Kidney epithelial cell (primary cell): ENCODE data around the gene SLC5A11. TPM values are rescaled to one million over a fixed set of nuclear protein-coding genes. Genes with fewer than 3 reads are reported as not detected.

Experiments used
- DNase-seq: peaks from one replicate; pipeline ENCODE4 v3.0.0-alpha.2; 2010; ENCODE audit warnings: low read depth
- H3K27me3 ChIP-seq: 2 replicates; pipeline ENCODE4 v1.6.0; 2011; ENCODE audit warnings: low read length; ENCODE audit not compliant: control insufficient read depth, insufficient read depth
- H3K36me3 ChIP-seq: 2 replicates; pipeline ENCODE4 v1.5.1; 2011; ENCODE audit warnings: low read length; ENCODE audit not compliant: control insufficient read depth, insufficient read depth
- H3K4me3 ChIP-seq: 2 replicates; pipeline ENCODE4 v1.5.1; 2011; ENCODE audit warnings: low read depth, mild to moderate bottlenecking, control low read depth, low read length
- total RNA-seq: library from RNA; depleted of rRNA; stranded (reverse); fragments of >200 nt; gene quantifications from 2 replicates; pipeline ENCODE4 v1.2.3, GENCODE V29; 2015
- TF ChIP-seq, protein P1 (sequence below): IDR thresholded peaks from 2 replicates; pipeline ENCODE4 v1.5.1; 2011; ENCODE audit warnings: mild to moderate bottlenecking, moderate library complexity, low read length, control low read depth, inconsistent platforms; ENCODE audit not compliant: insufficient read depth, poor library complexity, severe bottlenecking

The SLC5A11 gene
- total RNA-seq, 1 donor from 2014 or later: not detected

DNA sequence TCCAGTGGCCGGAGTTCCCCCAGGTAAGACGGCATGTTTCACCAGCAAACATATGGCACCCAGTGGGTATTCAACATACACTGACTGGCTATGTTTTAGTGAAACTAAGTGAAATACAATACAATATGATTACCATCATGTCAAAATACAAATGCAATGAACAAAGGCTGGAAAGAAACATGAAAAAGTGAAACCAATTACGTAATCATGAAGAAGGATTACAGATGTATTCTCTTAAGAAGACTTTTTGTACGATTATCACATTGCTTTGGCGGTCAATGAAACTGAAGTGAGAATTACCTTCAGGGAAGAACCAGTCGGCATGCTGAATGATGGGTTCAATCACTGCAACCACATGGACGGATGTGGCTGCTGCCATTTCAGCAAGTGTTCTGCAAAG is 97.7 kb downstream of the SLC5A11 start:
- Histone ChIP-seq H3K36me3 (no peaks in the 10 kb centered on the region), H3K4me3 (no peak overlapping the region), H3K27me3 (no peaks in the 10 kb centered on the region)
- no peak for DNase-seq
- TF ChIP-seq, protein P1, sequence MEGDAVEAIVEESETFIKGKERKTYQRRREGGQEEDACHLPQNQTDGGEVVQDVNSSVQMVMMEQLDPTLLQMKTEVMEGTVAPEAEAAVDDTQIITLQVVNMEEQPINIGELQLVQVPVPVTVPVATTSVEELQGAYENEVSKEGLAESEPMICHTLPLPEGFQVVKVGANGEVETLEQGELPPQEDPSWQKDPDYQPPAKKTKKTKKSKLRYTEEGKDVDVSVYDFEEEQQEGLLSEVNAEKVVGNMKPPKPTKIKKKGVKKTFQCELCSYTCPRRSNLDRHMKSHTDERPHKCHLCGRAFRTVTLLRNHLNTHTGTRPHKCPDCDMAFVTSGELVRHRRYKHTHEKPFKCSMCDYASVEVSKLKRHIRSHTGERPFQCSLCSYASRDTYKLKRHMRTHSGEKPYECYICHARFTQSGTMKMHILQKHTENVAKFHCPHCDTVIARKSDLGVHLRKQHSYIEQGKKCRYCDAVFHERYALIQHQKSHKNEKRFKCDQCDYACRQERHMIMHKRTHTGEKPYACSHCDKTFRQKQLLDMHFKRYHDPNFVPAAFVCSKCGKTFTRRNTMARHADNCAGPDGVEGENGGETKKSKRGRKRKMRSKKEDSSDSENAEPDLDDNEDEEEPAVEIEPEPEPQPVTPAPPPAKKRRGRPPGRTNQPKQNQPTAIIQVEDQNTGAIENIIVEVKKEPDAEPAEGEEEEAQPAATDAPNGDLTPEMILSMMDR: no peak

DNA sequence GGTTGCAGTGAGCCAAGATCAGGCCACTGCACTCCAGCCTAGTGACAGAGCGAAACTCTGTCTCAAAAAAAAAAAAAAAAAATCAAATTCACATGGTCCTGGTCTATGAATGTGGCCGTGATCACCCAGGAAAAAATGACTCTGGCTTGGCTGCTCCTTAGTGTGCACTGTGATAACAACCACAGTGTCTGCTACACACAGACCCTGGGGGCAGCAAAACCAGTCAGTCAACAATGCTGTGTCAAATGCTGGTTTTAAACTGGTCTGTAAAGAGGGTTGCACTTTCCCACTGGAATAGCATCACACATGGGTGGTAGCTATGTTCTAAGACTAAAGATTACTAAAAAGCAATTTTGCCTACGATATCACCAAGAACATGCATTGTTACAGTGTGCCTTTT is 98.4 kb downstream of the SLC5A11 start:
- DNase-seq: no peak
- H3K27me3 ChIP-seq: no peaks in the 10 kb centered on the region
- no peaks in the 10 kb centered on the region for H3K36me3 ChIP-seq
- TF ChIP-seq, protein P1: no peak
- no peak overlapping the region for H3K4me3 ChIP-seq

DNA sequence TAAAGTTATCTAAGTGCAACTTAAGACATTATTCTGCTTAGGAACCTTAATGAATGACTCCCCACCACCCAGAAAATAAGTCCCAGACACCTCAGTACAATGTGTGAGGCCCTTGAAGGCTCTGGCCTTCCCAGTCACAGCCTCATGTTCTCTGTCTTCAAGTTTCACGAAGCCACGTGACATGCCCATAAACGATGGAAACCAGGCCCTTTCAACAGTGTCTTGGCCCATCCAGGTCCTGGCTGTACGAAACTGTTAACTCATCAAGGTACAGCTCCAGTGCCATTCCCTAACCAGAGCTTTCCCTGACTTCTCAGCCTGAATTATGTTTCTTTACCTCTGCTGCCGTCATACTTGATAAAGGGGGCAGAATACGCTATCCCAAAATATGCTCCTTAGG is 100.4 kb downstream of the SLC5A11 start:
- H3K36me3 ChIP-seq: no peaks in the 10 kb centered on the region
- DNase-seq: no peak
- TF ChIP-seq, protein P1: no peak
- no peaks in the 10 kb centered on the region for H3K27me3 ChIP-seq
- H3K4me3 ChIP-seq: no peak overlapping the region

DNA sequence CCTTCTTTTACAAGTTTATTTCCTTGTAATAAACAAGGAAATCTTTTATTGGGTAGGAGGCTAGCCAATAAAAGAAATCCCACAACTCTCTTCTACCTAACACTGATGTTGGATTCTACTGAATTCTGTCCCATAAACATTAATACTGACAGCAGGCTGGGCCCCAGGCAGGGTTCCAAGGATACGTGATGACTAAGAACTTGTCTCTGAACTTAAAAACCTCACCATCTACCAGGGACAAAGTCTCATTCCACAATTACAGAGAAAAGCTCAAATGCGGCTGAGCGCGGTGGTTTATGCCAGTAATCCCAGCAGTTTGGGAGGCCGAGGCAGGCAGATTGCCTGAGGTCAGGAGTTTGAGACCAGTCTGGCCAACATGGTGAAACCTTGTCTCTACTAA is 104.5 kb downstream of the SLC5A11 start:
- TF ChIP-seq, protein P1: no peak
- Histone ChIP-seq H3K36me3 (no peaks in the 10 kb centered on the region), H3K4me3 (no peak overlapping the region), H3K27me3 (no peaks in the 10 kb centered on the region)
- DNase-seq: no peak

DNA sequence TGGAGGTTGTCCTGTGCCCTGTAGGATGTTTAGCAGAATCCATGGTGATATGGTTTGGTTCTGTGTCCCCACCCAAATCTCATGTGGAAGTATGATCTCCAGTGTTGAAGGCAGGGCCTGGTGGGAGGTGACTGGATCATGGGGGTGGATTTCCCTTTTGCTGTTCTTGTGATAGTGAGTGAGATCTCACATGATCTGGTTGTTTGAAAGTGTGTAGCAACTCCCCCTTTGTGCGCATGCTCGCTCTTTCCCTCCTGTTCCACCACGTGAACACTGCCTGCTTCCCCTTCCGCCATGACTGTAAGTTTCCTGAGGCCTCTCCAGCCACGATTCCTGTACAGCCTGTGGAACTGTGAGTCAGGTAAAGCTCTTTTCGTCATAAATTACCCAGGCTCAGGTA is 107.5 kb downstream of the SLC5A11 start:
- no peak for DNase-seq
- H3K36me3 ChIP-seq: no peaks in the 10 kb centered on the region
- TF ChIP-seq, protein P1: no peak

DNA sequence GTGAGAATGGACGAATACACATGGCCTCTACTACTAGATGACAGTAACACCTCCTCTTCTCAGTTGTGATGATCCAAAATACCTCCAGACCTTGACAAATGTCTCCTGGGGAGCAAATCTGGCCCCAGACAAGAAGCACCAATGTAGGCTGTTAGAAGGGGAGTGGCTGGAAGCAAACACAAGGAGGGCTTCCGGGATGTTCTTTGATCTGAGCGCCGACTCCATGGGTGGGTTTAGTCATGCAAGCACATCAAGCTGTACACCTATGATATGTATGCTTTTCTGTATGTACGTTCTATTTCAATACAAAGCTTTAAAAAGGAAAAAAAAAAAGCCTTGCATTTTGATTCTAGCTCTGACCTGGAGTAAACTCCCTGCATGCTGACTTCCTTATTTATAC is 108.0 kb downstream of the SLC5A11 start:
- Histone ChIP-seq H3K27me3 (no peaks in the 10 kb centered on the region), H3K36me3 (no peaks in the 10 kb centered on the region), H3K4me3 (no peak overlapping the region)
- TF ChIP-seq, protein P1: no peak
- no peak for DNase-seq

More for the DNA sequence above, 107.5 kb downstream of the SLC5A11 start:
- no peak overlapping the region for H3K4me3 ChIP-seq
- H3K27me3 ChIP-seq: no peaks in the 10 kb centered on the region
